NCI-H1930 (cell line): ENCODE measurements around the gene SLC25A40.
A peak's percentile ranks its signal among the peaks of the same experiment; 100 is the strongest.
"Not testable (repeated sequence)": the region's sequence is repeated elsewhere in the genome, so short reads cannot be mapped to it uniquely, and the experiment has no call there.

ENCODE experiments used
- DNase-seq, 2 experiments: peaks; one replicate each; lab custom pipeline; 2025; lab: John Stamatoyannopoulos, UW

SLC25A40 gene

DNA sequence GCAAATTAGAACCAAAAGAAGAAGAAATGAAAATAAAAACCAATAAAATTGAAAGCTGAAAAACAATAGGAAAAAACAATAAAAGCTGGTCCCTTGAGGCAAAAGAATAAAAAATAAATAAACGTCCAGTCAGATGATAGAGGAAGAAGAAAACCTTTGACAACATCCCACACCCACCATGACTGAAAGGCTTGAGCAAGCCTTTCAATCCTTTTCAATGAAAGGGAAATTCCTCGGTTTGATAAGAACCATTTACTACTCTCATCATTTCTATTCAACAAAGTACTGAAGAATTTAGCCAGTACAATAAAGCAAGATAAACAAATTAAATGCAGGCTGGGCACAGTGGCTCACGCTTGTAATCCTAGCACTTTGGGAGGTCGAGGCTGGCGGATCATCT is 3.8 kb downstream of the SLC25A40 start:
- DNase-seq = no peak

DNA sequence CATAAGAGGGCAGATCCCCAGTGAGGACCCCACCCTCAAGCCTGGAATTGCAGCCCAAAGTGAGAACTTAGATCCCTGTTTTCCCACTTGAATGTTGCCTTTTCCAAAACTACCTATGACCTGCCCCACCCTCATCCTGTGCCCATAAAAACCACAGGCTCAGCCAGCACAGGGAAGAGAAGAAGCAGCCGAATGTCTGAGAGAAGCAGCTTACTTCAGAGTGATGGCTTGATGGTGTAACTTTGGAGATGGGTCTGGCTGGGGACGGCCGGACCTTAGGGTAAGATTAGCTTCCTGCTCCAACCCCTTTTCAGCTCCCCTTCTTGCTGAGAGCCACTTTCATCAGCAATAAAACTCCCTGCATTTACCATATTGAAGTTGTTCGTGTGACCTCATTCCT is 5.7 kb downstream of the SLC25A40 start:
- DNase-seq = no peak

DNA sequence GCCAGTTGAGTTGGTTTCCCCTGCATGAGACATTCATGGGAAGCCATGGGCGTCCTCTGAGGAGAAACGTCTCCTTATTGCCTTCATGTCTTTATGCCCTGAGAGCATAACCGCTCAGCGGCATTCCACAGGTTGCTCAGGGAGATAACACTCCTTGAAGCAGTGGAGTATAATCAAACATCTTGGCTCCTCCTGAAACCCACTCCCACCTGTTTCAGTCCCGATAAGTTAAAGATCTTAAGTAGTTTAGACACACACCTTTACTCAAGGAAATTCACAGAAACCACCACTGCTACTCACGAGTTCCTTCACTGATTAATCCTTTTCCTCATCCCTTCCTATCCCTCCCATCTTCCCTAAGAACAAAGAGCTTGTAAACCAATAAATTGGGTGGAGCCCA is 9.6 kb downstream of the SLC25A40 start:
- DNase-seq = not testable (repeated sequence)

DNA sequence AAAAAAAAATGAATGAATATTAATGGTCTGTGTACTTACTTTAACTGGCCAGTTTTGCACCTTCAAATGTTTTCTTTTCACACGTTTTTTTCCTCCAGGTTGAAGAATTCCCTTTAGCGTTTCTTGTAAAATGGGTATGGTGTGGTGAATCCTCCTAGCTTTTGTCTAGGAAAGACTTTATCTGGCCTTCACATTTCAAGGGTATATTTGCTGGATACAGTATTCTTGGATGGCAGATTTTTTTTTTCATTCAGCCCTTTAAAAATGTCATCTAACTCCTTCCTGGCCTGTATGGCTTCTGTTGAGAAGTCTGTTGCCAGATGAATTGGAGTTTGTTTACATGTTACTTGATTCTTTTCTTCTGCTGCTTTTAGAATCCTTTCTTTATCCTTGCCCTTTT is 10.1 kb downstream of the SLC25A40 start:
- DNase-seq = no peak

DNA sequence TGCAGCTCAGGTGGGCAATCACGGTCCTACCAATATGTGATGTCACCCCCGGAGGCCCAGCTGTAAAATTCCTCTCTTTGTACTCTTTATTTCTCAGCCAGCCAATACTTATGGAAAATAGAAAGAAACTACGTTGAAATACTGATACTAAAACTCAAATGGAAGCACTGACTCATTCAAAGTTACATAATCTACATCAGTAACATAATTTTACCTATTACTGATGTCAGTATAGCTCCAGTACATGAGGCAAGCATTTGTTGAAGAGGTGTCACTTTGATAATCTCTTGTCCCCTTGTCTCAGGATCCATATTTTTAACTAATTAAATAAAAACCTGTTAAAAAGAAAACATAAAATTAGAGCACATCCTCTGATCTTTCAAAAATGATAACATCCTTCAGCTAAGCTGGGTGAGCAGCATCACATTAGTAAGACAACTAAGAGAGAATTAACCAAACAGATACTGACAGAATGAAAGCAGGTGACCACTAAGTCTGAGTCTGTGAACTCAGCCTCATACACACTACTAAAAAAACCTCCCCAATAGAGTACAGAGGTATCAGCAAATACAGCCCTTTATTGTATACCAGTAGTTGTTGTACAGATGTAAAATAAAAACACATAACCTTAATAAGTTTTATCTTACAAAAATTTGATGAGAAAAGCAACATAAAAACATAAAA is 17.6 kb downstream of the SLC25A40 start:
- DNase-seq = no peak

DNA sequence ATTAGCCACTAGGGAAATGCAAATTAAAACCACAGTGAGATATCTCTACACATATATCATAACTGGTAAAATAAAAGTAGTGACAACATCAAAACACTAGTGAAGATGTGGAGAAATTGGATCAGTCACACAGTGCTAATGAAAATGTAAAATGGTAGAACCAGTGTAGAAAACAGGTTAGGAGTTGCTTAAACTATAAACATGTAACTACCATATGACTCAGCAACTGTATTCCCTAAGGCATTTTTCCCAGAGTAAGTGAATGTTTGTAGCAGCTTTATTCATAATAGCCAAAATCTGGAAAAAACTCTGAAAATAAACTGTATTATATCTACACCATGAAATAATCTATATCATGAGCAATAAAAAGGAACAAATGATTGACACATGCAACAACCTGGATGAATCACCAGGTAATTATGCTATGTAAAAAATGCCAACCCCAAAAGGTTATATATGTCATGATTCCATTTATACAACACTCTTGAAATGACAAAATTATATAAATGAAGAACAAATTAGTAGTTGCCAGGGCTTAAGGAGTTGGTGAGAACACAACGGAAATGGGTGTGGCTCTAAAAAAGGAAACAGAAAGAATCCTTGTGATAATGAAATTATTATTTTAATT is 22.8 kb downstream of the SLC25A40 start:
- DNase-seq = no peak

DNA sequence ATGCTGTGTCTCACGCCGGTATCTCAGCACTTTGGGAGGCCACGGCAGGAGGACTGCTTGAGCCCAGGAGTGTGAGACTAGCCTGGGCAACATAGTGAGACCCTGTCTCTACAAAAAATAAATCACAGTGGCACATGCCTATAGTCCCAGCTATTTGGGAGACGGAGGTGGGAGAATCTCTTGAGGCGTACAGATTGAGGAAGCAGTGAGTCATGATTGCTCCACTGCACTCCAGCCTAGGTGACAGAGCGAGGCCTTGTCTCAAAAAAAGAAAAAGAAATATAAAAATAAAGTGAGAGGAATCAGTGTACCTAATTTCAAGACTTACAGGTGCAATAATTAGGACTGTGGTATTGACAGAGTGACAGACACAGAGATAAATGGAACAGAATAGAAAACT is 23.9 kb downstream of the SLC25A40 start:
- DNase-seq = no peak

DNA sequence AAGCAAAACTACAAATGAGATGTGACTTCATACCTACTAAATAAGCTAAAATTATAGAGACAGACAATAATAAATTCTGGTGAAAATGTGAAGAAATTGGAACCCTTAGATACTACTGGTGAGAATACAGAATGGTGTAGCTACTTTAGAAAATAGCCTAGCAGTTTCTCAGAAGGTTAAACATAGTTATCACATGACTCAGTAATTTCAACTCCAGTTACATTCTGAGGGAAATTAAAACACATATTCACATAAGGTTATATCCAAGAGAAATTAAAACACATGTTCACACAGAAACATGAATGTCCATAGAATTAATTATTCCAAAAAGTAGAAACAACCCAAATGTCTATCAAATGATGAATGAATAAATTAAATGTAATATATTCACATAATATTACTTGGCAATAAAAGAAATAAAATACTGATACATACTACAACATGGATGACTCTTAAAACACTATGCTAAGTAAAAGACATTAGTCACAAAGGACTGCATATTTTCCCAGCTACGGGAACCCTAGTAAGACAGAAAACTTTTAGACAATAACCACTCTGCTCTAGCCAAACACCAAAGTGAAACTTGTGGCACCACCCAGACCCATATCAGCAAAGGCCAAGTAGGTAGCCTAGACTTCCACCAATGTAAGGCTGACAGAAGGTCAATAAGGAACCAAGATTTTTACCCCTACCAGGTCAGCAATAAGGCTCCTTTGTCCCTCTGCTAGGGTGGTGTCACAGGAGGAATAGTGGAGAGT is 25.1 kb downstream of the SLC25A40 start:
- no peak for DNase-seq

DNA sequence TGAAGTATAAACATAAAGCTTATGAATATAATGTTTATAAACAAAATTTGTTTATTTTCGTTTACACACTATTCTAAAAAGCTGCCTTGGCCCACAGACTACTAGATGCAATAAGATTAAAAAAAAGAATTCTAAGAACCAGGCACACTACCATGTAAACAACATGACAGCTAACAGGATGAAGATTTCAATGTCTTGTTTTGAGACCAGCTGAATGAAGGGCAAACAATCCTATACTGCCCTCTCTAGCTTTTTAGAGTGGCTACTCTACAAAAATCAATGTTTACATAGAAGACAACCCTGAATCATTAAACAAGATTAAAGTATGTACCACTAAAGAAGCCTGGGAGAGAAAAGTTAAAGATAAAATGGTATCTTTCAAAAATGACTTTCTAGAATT is 38.6 kb downstream of the SLC25A40 start:
- no peak for DNase-seq

DNA sequence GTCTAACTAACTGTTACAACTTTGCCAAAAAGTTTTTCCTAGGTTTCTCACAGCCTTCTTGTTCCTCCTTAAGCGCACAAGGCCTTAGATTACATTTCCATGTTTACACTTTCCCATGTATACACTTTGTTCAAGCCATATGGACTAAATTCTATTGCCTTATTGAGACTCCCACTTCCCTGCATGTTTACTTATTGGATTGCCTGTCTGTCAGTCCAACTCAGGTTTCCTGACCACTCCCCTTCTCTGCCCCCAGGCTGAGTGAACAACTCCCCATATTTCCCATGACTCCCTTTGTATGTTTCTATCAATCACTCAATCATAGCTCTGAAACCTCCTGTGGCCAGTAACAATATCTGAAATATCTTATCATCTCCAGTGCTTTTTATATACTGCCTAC is 43.0 kb downstream of the SLC25A40 start:
- DNase-seq = no peak

DNA sequence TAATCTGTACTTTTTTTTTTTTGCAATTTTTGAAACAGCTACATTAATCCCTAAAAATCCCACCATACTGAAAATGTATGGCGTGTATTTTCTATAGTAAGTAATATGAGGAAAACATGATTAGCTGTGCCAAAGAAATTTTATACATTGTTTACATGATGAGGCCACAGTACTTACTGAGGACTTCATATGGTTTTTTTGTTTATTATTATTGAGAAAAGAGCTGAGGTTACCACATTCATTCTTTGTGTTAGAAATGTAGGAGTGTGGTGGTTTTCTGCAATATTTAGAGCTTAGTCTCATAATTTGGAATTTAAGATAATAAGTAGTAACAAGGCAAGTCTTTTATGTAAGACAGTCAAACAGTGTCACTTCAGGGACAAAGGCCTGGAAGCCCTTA is 45.1 kb downstream of the SLC25A40 start:
- no peak for DNase-seq

DNA sequence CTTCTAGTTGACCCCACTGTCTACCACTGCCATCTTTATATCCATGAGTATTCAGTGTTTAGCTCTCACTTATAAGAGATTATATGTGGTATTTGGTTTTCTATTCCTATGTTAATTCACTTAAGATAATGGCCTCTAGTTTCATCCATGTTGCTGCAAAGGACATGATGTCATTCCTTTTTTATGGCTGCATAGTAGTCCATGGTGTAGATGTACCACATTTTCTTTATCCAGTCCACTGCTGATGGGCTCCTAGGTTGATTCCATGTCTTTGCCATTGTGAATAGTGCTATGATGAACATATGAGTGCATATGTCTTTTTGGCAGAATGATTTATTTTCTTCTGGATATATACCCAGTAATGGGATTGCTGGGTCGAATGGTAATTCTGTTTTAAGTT is 47.8 kb downstream of the SLC25A40 start:
- not testable (repeated sequence) for DNase-seq

DNA sequence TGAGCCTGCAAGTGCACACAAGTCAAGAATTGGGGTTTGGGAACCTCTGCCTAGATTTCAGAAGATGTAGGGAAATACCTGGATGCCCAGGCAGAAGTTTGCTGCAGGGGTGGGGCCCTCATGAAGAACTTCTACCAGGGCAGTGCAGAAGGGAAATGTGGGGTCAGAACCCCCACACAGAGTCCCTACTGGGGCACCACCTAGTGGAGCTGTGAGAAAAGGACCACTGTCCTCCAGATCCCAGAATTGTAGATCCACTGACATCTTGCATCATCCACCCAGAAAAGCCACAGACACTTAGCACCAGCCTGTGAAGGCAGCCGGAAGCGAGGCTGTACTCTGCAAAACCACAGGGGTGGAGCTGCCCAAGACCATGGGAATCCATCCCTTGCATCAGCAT is 50.8 kb downstream of the SLC25A40 start:
- DNase-seq = not testable (repeated sequence)

DNA sequence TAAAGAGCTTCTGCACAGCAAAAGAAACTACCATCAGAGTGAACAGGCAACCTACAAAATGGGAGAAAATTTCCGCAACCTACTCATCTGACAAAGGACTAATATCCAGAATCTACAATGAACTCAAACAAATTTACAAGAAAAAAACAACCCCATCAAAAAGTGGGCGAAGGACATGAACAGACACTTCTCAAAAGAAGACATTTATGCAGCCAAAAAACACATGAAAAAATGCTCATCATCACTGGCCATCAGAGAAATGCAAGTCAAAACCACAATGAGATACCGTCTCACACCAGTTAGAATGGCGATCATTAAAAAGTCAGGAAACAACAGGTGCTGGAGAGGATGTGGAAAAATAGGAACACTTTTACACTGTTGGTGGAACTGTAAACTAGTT is 54.1 kb downstream of the SLC25A40 start:
- DNase-seq = not testable (repeated sequence)

DNA sequence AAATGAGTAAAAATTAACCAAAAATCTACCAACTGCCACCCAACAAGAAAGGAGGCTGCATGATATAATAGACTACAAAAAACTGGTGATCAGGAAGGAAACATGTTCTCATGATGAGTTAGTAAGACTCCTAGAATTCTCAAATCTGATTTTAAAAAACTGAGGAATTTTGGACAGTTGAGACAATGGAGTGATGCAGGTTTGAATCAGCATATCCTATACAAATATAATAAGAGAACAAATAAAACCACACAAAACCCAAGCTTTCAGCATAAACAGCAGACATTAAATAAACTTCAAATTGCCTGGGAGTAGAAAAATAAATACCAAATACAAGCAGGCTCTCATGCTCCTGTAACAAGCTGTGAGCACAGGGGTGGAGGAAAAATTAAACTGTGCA is 57.8 kb downstream of the SLC25A40 start:
- no peak for DNase-seq

DNA sequence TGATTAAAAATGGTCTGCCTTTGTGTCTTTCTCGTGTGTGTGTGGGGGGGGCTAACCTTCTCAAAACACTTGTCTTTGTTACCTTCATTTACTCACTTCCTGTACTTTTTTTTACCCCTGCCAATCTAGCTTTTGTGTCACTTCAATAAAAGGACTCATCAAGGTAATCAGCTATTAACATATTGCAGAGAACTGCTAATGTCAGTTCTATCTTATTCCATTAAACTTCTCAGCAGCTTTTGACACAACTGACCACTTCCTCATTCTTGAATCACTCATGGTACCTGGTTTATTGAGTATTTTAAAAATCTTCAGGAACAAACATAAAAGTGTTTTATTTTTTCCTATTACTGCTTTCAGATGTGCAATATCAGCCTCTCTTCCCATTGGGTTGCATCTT is 59.8 kb downstream of the SLC25A40 start:
- peak; percentile 21 to 46 for DNase-seq

DNA sequence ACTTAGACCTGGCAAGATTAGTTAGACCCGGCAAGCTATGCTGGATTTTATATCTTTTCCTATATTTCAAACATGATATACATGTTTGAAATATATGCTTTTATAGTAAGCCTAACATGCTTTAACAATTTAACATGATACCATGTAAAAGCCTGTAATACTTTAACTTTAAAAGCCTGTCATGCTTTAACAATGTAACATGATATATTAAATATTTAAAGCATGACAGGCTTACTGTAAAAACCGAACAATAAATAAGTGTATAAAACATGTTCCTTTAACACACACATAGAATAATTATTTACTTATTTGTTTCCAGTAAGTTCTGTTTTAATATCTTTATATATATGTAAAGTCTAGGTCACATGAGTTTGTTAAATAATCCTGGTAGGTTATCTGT is 65.4 kb downstream of the SLC25A40 start:
- no peak for DNase-seq

DNA sequence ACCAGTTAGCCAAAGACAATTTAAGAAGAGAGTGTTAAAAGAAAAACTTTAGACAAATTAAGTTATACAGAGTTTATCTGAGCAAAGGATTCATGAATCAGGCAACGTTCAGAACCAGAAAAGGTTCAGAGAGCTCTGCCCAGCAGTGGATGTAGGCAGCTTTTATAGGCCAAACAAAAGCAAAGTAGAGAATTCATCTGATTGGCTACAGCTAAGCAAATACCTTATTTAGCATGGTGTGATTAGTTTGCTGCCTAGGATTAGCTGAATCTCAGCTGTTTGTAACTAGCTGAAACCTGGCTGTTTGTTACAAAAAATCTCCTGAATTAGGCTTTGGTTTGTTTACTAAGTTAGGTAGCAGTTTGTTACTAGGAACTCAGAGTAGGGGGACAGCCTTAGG is 66.0 kb downstream of the SLC25A40 start:
- DNase-seq = no peak

DNA sequence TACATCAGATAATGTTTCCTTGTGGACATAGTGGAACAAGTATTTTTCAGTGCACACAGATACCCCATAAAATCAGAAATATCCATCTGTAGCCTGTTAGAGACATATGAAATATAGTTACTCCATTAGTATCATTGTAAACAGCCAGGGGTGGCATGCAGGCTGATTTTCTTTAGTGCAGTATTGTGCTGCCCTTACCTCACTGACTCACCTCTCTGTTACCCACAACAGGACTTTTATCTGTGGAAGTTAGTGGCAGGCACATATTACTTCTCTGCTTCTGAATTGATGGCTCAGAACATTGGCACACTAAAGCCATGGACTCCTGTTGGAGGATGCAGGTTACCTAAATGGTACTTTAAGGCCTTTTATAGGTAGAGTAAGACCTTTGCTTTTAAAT is 70.0 kb downstream of the SLC25A40 start:
- DNase-seq = no peak

DNA sequence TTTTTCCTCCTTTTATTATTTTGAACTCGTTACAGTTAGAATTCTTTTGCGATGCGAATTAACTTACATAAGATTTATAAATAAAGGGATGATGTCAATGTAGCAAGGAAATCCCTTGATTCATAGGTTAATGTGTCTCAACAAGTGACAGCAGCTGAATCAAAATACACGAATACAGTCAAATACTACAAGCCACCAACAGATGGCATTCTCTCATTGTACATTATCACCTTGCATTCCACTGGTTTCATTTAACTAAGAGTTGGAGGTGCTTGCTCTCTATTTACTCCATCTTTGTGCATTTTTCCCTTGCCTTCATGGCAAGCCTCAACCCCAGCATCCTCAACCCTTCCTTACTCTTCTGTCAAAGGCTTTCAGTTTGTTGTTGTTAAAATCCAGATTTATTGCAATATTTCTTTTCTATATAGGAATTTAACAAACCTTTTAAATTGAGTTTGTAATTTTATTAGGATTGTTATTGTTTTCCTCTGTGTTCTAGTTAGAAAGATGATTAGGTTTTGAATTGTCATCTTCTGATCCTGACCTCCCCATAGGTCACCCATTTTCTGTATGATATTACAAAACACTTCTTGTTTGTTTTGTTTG is 78.3 kb downstream of the SLC25A40 start:
- DNase-seq = peak; percentile 38 to 48

DNA sequence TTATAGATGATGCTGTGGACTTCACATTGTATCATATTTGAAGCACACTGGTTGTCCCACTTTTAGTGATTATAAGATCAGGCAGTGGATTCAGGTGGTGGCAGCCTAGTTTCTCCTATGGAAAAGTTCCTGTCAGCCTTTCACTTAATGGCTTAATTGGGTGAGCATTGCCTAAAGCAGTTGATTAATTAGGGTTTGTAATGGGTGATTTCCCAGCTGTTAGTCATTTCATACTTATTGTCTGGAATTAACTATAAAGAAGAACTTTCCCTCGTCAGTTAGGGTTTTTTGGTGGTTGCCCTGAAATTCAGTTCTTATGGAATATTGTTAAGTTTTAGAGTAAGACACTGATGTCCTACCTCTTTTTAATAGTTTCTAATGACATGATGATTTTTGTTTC is 78.8 kb downstream of the SLC25A40 start:
- DNase-seq = no peak

DNA sequence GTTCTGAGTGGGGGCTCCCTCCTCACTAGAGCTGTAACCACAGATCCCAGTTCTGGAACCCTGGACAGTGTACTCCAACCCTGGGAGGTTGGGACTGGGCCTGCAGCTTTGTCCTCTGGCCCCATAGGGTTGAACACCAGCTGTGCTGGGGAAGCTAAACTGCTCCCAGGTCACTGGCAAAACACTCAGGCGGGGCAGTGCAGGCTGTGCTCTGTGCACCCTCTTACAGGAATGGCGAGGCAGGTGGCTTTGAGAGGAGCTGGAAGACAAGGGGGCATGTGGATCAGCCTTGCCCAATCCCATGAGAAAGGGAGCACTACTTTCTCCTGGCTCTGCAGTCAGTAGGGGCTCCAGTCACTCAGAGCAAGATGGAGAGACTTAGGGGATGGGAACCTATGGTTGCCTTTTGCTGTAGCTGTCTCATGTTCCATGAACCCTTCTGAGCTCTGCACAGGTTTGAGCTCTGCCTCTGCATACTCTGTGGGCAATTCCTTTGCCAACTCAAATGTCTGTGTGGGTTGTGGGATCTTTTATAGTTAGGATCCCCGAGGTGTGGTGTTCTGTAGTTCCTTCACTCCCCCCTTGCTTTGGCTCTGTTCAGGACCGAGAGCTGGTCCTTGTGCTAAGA is 90.7 kb downstream of the SLC25A40 start:
- DNase-seq = no peak
